Activated effector memory CD4-positive, alpha-beta T cell treated with anti-CD3 and anti-CD28 coated beads, Interleukin-2, amount 50 U/mL, for 16 hours (primary cell): ENCODE results near the gene NPHP4.
A peak's percentile ranks its signal among the peaks of the same experiment; 100 is the strongest.

Experiments used
- DNase-seq: peaks from one replicate; pipeline ENCODE4 v3.0.0-alpha.2; 2020

NPHP4 gene

DNA sequence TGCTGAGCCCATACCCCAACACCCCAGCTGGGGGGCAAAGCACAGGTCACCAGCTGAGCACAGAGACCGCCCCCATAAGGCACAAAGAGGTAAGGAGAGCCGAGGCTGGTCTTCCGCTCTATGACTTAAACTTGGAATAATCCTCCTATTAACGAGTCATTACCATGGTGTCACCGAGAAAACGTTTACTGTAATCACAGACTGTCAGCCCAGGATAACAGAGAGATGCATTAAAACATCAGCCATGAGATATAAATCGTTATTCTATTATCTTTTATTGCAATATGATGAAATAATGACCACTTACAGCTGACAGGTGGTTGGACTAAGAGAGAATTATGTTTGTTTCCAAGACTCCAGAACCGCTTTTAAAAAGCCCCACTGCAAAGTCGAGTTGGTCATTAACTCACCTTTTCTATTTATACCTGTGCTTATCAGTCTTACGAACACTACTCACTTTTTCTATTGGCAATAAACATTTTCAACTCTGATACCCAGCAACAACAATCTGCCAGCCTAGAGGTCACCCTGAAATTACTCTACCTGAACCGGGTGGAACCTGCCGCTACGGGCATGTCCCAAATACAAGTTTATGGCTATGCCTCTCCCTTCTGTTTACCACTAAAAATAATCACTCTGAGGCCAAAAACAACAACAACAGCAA lies 21.5 kb downstream of the NPHP4 start:
- no peak for DNase-seq

GRCh38 chr1:5969168-5969567 lies 23.1 kb downstream of the NPHP4 start:
- no peak for DNase-seq

DNA sequence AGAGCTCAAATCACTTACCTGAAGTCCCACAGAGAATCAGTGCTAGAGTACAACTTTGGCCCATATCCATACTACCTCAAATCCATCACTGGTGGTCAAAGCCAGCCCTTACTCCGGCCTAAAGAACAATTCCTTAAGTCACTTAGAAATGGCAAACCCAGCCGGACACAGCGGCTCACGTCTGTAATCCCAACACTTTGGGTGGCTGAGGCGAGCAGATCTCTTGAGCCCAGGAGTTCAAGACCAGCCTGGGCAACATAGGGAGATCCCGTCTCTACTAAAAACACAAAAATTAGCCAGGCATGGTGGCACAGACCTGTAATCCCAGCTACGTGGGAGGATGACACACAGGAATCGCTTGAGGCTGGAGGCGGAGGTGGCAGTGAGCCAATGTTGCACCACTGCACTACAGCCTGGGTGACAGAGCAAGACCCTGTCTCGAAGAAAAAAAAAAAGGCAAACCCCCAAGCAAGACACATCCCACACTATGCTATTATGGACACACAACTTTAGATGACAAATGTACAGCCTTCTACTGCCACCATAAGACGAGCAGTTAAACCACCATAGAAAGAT lies 24.0 kb downstream of the NPHP4 start:
- peak; percentile 33 for DNase-seq

DNA sequence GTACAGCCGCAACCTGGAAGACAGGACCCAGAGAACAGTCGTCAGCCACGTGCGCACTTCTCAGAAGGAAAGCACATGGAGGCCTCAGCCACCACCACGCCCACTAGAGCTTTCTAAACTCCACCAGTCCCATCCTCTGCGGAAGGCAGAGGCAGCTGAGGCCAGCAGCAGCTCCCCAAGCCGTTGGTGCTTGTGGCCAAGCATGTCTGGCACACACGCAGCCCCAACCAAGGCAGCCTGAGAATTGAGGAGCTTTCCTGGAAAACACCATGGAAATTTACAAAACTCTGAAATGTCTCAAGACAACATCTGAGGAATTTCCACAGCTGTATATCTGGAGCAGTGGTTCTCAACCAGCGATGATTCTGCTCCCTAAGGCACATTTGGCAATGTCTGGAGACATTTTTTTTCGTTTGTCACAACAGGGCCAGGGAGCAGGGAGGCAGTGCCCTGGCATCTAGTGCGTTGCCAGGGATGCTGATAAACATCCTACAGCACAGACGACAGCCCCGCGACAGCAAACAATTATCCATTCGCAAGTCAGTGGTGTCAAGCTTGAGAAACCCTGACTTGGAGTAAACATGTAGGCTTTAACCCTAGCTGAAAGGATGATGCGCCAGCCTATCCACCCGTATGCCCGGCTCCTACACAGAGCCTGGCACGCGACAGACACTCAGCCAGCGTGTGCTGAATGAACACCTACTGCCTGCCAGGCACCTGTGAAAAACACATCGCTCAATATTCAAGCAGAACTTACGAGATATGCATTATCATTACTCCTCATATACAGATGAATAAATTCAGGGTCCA lies 24.7 kb downstream of the NPHP4 start:
- peak; percentile 12 for DNase-seq

DNA sequence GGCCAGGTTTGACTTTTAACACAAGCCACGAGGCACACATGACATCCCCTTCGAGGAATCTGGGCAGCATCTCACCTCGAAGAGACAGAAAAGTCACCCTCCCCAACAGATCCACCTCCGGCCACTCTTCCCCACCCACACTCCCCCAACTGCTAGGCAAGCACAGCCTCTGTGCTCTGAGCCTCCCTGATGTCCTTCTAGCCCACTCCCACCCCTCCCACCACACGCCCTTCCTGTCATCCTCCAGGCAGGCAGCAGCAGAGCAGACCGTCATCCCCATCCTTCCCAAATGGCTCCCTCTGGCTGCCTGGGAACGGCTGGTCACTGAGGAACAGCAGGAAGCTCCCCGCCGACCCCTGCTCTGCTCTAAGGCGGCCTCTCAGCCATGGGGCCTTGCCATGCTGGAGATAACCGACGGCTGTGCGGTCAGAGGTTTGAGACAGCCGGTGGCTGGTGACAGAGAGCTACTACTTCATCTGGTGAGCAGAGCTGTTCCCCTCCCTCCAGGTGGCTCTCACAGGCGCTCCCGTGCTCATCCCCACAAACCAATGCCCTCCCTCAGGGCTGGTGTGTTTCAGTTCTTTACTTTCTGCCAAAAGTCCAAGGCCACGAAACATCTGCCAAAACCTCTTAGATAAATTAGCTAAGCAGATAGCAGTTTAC lies 25.6 kb downstream of the NPHP4 start:
- peak; percentile 44 for DNase-seq

DNA sequence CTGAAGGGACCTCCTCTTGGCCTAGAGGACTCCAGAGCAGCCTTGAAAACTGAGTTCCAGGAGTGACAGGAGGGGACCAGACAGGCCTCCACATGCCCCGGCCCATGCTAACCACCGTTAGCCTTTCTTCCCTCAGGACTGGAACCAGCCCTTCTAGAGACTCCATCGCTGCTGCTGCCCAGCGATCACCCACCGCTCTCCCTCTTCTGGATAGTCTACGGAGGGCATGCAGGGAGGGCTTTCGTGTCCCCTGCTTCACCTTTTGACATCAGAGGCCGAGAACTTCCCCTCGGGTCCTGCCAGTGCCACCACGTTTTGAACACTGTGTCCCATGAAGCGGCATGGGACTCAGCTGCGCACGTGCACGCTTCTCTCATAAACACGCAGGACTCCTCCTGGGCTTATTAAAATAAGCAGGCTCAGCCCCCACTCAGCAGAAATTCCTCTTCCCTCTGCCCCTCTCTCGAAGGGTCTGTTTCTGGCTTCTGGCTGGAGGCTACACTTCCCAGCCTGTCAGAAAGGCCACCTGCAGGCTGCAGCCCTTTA lies 26.6 kb downstream of the NPHP4 start:
- peak; percentile 24 for DNase-seq

DNA sequence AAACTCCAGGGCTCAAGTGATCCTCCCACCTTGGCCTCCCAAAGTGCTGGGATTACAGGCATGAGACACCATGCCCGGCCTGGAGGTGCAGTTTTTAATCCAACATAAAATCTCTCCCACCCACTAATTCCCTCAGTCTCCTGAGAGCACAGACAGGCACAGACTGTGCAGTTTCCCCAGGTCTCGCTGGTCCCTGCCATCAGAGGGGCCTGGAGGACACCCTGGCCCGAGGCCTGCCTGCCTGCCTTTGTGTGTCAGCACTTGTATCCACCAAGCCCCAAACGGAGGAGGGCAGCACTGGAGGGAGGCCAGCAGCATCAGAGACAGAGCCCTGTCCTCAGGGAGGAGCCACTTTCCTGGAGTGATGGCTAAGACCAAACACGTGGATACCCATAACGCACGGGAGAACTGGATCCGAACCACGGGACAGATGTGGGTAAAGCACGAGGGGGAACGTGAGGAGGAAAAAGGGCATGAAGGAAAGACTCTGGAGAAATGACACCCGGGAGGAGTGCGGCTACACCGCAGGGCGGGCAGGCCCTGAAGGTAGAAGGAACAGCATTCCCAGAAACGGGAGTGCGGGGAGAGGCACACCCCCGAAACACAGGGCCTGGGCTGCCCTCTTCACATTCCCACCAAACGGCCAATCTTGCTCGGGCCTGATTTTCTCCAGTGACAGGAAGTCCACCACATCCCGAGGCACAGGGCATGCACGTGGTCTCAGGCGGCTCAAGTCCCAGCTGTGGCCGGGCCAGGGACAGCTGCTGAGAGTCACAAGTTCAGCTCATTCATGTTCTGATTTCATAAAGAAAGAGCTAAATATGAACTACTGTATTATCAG lies 29.7 kb downstream of the NPHP4 start:
- DNase-seq: peak; percentile 55

- peak; percentile 52 for DNase-seq
Measured at GRCh38 chr1:5961601-5962000, 30.6 kb downstream of the NPHP4 start.

- DNase-seq: peak; percentile 44
Measured at GRCh38 chr1:5960336-5960735, 31.9 kb downstream of the NPHP4 start.

- peak; percentile 53 for DNase-seq
Measured at GRCh38 chr1:5959667-5960230, 32.5 kb downstream of the NPHP4 start.

DNA sequence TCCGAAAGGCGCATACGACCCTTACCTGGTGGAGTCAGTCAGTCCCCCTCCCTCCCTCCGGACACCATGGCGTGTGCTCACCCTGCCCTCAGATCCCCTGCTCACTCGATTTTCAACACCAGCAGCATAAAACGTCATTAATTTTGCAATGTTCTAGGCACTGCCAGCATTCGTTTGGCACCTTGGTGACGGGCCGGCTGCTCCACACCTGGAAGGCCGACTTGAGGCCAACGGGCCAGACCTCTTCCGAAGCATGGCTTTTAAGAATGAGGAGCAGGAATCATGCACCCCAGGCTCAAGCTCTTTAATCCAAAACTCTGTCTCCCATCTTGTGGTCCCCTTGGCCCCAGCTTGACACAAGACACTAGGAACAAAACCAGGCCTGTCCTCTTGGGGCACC lies 33.1 kb downstream of the NPHP4 start:
- no peak for DNase-seq

DNA sequence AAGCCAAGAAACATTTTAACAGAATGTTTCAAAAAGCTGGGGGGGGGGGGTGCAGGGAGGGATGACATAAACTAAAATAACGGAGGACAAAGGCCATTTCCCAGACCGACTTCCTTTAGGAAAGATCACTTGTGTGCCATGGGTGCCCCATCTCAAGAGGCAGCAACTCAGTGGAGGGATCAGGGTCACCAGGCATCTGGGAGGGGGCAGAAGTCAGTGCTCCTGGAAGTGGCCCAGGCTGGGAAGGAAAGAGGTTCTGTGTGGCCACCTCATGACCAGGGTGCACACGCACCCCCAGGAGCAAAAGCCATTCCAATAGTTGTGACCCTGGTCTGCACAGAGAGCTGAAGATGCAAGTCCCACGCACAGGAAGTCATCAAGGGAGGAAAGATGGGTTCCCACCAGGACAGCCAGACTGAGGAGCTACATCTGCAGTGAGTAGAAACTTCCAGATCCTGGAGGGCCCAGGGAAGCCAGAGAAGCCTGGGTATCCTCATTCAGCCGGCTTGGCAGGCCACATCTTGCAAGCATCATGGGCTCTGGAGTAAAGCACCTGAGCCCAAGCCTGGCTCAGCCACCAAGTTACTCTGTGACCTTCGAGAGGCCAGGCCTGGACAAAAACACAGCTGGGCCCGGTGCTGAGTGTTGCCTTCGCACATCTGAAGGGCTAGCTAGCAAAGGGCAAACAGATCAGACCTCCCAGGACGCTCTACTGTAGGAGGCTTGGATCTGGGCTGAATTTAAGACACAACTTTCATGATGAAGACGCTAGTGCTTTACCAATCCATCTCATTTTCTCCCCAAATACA lies 36.0 kb downstream of the NPHP4 start:
- DNase-seq: peak; percentile 5

DNA sequence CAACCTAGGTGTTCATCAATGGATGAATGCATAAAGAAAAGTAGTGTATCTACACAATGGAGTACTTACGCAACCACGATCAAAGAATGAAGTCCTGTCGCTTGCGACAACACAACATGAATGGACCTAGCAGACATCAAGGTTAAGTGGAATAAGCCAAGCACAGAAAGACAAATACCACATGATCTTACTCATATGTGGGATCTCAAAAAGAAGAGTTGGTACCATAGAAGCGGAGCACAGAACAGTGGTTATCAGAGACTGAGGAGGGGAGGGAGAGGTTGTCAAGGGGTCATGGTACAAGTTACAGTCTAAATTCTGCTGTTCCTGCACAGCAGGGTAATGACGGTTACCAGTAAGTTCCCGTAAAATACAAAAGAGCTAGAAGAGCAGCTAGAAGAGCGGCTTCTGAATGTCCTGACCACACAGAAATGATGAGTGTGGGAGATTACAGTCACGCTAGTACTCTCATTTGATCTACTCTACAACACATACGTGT lies 36.7 kb downstream of the NPHP4 start:
- DNase-seq: peak; percentile 41

- DNase-seq: peak; percentile 28
Measured at GRCh38 chr1:5954964-5955363, 37.3 kb downstream of the NPHP4 start.

- peak; percentile 44 for DNase-seq
Measured at GRCh38 chr1:5953386-5953785, 38.8 kb downstream of the NPHP4 start.

DNA sequence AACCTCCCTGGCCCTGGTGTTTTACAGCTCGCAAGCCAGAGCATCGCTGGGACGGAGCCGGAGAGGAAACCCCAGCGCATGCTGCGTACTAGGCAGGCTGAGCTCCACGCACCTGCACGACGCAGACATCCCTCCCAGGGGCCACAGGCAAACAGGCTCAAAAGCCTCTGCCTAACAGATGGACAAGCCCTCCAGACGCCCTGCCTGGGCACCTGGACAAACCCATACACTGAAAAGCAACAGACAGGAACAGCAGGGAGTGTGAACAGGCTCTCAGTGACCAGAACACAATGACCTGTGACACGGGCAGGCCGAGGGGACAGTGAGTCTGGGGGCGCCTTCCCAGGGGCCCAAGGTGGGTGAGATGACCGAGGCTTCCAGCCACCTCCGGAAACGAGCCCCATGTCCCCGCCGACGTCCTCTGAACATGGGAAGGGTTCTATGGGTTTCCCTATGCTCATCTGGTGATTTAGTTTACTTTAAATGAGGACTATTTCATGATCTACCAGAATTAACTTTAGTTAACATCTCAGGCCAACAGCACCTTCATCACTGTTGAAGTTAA lies 40.3 kb downstream of the NPHP4 start:
- peak; percentile 39 for DNase-seq

GRCh38 chr1:5950994-5951785 lies 41.0 kb downstream of the NPHP4 start:
- peak; percentile 58 for DNase-seq

- peak; percentile 53 for DNase-seq
Measured at GRCh38 chr1:5950201-5950895, 41.9 kb downstream of the NPHP4 start.

- DNase-seq: no peak
Measured at GRCh38 chr1:5949761-5950100, 42.5 kb downstream of the NPHP4 start.
